Hematopoietic multipotent progenitor cell treated with erythropoietin and hydrocortisone succinate and interleukin-3 and kit ligand, for 8 days (in vitro differentiated cells): ENCODE data around the gene C1orf115.
"Not testable (repeated sequence)": the region's sequence is repeated elsewhere in the genome, so short reads cannot be mapped to it uniquely, and the experiment has no call there.

Source experiments
- DNase-seq: peaks from one replicate; pipeline ENCODE4 v3.0.0-alpha.2; 2015

The C1orf115 gene, protein sequence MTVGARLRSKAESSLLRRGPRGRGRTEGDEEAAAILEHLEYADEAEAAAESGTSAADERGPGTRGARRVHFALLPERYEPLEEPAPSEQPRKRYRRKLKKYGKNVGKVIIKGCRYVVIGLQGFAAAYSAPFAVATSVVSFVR

DNA sequence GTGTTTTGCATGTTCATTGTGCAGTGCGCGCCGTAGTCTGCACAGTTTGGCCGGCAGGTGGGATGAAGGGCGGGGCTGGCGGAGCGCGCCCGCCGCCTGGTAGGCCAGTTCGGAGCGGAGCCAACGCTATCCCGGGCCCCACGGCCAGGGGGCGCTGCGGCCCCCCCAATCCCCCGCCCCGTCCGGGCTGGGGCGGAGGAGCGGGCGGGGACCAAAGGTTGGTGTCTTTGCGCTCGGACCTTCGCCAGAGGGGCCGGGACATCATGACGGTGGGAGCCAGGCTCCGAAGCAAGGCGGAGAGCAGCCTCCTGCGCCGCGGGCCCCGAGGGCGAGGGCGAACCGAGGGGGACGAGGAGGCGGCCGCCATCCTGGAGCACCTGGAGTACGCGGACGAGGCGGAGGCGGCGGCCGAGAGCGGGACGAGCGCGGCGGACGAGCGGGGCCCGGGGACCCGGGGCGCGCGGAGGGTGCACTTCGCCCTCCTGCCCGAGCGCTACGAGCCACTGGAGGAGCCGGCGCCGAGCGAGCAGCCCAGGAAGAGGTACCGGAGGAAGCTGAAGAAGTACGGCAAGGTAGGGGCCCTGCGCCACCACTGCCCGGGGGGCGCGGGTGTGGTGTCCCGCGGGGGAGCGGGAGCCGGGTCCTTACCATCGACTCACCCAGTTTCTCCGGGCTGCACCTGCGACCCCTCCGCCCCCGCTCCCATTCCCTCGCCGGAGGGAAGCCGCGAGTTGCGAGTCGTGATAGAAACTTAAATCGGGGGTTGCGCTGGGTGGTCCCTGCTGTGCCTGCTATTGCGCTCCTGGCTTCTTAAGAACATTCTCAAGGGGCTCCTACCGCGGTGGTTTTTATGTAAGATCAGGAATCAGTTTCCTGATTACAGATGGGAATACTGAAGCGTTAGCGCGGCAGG lies at the start of gene C1orf115:
Gene C1orf115 (plus strand): TSS at position 224 of the 913 bp plus-strand sequence. CDS start 40 bp downstream, at position 264.
- peak; percentile 49 for DNase-seq

DNA sequence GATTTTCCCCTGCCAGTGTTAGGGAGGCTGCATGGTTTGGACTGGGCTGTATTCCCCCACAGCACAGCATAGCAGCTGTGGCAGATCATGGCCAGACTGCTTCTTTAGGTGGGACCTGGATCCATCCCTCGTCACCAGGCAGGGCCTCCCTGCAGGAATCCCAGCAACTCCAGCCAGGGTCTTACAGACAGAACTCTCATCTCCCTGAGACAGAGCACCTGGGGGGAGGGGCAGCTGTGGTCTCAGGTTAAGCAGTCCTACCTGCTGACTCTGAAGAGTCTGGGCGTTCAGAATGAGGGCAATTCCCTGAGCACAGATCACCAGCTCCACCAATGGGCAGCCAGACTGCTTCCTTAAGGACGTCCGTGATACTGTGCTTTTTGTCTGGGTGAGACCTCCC lies 47.9 kb upstream of the C1orf115 start:
- no peak for DNase-seq

DNA sequence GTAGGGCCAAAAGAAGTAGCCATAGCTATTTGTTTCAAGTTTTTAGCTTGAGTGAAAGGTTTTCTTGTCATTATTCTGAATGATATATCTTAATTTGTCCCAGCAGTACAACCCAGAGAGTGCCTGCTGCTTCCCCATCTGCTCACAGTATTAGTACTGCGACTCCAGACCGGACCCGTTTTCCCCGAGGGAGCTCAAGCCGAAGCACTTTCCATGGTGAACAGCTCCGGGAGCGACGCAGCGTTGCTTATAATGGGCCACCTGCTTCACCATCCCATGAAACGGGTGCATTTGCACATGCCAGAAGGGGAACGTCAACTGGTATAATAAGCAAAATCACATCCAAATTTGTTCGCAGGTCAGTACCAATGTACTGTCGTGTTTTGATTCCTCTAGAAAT lies 37.2 kb upstream of the C1orf115 start:
- no peak for DNase-seq

DNA sequence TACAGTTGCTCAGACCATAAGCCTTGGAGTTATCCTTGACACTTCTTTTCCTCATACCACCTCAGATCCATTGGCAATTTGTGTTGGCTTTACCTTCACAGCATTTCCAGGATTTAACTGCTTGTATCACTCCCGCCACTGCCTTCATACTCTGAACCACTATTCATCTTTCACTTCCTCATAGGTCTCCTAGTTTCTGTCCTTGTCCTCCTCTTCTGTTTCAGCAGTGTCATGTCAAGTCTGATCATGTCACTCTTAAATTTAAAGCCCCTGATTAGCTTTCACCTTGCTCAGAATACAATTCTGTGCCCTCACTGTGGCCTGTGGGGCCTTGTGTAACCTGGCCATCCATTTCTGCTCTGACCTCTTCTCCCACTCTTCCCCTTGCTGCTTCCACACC lies 34.7 kb upstream of the C1orf115 start:
- DNase-seq: no peak

DNA sequence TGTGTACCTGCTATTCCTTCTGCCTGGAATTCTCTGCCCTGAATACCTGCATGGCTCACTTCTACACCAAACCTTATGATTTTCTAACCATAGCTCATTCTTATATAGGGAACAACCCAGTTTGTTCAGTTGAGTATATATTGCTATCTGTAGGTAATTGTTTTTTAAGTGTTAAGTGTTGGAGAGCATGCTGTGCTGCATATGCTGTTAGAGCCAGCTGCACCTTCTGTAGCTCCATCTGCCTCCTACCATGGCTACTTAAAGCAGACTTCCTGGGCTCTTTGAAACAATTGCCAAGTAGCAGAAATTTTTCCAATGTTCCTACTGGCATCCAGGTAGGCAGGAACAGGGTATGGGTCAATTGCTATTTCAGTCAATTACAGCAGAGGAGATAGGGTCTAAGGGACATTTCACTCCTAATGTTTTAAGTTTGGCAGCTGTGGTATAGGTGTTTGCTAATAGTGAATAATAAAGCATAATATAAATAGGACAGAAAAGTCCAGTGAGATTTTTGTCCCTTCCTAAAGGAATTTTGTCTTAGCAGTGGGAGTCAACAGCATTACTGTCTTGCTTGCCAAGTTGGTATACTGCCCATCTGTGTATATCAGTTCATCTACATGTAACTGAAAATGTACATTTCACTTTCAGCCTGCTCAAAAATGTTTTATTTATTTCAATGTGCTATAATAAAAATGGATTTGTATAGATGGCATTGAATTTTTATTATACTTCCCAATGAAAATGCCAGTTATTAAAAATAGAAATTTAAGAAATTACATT lies 34.0 kb upstream of the C1orf115 start:
- no peak for DNase-seq

DNA sequence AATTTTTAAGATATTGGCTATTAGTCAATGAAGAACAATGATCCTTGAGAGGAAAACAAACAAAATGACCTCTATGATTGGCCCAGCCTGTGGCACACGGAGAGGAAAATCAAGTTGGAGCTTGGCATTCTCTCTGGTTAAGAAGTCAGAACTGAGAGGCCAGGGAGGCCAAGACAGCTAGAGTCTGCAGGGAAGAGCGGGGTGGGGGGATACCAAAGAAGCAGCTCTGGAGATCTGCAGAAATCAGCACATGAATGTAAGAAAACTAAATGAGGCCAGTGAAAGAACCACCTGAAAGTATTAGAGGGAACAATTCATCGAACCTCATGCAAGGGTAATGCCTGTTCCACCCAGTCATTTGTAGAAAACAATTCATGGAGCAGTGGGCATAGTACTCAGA lies 23.8 kb upstream of the C1orf115 start:
- no peak for DNase-seq

DNA sequence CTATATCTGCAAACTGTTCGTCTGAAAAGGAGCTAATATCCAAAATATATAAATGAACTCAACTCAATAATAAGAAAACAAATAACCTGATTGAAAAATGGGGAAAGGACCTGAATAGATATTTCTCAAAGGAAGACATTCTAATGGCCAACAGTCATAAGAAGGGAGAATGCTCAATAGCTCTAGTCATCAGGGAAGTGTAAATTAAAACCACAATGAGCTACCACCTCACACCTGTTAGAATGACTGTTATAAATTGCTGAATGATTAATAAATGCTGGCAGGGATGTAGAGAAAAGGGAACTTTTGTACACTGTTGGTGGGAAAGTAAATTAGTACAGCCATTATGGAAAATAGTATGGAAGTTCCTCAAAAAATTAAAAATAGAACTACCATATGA lies 21.2 kb upstream of the C1orf115 start:
- no peak for DNase-seq

DNA sequence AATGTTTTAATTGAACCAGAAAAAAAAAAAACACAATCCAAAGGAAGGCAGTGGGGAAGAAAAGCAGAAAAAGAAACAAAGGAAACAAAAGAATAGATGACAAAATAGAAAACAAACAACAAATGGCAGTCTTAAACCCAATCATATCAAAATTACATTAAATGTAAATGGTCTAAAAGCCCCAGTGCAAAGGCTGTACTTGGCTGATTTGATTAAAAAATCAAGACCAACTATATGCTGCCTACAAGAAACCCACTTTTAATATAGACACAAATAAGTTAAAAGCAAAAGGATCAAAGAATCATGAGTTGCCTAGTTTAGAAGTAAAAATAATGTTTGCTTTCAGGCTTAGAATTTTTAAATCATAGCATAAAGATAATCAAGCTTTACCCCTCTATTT lies 19.8 kb upstream of the C1orf115 start:
- DNase-seq: no peak

DNA sequence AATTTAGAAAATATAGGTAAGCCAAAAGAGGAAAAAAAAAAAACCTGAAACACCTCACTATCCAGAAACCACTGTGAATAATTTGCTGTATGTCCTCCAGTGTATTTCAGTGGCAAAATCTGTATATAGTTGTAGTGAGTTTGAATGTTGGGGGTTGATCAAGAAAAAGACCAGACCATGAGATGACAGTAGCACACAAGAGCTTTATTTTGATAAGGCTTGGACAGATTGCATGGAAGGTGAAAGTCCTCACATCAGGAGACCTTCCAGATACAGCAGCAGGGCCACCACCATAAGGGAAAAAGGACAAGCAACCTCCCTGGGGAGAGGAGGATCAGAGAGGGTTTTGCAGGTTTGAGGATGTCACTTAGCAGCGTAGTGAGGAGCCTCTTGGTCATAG lies 16.2 kb upstream of the C1orf115 start:
- no peak for DNase-seq

DNA sequence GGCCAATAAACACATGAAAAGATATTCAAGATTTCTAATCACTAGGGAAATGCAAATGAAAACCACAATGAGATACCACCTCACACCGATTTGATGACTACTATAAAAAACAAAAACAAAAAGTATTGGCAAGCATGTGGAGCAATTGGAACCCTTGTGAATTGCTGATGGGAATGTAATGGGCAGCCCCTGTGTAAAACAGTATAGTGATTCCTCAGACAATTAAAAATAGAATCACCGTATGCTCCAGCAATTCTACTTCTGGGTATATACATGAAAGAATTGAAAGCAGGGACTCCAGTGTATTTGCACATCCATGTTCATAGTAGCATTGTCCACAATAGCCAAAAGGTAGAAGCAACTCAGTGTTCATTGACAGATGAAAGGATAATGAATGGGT lies 12.9 kb upstream of the C1orf115 start:
- DNase-seq: no peak

DNA sequence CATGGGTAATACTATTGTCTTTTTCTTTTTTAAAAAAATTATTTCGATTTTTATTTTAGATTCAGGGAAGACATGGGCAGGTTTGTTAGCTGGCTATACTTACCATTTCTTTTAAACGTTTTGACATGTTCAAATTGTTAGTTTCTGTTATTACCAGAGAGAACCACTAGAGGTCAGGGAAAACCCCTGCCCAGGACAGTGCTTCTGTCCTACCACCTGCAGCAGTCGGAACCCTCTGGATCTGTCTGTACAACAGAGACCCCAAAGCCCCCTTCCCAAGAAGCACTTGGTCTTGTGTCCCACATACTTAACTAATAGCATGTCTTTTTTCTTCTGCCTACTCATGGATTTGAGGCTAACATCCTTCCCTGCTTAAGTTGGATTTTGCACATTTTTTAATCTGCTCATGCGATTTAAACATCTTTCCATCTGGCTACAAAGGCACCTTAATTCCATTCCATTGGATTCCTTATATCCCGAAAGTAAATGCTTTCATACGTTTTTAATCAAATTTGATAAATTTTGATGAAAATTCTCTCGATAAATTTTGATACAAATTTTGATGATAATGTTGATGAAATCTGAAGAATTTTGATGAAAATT lies 10.0 kb upstream of the C1orf115 start:
- peak; percentile 35 for DNase-seq

DNA sequence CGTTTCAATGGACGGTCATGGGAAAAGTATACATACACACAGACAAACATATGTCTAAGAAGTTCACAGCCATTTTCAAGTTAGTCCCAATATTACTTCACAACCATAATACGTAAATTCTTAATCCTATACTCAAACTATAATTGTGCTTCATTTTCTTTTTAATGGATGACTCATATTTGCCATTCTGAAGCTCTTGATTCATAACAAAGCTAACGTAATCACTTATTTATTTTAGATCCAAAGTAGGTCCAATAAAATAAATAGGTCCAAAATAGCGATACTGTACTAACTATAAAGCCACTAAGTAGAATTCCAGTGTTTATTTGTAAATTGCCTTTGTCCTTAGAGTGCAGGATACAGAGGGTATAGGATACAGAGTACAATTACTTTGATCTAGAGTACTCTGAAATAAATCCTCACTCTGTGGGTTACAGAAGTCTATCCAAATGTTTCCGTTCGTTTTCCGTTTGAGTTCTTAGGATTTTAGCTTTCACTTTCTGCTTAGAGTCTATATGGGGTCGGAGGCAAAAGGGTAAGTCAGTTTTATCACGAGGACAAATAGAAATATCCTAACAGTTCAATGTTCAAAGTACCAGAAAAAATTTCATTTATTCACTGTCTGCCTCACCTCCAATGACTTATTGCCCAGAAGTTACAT lies 8.8 kb upstream of the C1orf115 start:
- DNase-seq: no peak

DNA sequence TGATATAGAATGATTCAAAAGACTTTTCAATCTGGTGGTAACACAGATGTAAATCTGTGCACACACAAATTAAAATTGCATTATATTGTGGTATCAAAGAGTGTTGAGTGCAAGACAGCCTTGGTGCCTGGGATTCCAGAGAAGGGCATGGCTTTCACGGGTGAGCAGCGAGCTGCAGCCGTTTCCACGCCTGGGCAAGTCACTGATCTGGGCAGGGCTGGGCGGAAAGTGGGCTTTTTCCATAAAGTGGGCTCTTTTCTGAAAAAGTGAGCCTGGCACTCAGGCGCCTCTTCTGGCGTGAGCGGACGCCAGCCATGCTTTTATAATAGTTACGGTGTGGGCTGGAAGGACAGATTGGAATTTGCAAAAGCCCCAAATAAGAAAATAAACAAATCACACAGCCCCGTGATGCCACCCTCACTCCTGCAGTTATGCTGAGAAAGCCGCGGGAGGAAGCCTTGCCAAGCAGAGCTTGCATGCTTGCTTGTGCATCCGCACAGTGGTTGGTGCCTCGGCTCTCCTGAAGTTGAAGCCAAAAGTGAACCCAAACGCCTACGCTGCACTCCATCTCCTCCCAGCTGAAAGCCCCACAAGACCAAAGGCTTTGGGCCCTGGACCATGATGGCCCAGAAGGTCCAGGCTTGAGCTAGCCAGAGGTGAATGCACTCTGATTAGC lies 7.1 kb upstream of the C1orf115 start:
- no peak for DNase-seq

DNA sequence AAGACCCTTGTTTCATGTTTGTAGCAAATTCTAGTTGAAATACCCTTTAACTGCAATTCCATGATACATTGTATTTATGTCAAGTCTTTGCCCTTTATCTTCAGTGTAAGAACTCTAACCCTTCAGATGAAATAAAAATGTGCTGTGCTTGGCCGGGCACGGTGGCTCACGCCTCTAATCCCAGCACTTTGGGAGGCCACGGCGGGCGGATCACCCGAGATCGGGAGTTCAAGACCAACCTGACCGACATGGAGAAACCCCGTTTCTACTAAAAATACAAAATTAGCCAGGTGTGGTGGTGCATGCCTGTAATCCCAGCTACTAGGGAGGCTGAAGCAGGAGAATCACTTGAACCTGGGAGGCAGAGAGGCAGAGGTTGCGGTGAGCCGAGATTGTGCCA lies 6.4 kb upstream of the C1orf115 start:
- DNase-seq: not testable (repeated sequence)

DNA sequence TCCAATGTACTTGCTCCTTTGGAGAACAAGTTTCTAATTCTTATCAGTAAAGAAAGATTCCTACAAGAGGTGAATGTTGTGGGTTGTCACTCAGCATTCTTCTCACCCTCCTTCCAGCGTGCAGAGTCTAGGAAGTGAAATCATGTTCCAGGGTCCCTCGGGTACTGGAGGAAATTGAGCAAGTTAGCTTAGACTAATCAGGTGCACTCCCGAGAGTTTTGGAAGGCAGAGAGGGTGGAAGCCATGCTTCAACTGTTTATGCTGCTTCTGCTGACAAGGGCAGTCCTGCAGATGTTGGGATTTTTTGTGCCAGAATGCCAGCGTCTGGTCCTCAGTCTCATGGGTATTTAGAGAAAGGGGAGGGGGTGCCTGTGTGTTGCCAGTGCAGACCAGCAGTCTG lies 5.3 kb upstream of the C1orf115 start:
- DNase-seq: no peak

DNA sequence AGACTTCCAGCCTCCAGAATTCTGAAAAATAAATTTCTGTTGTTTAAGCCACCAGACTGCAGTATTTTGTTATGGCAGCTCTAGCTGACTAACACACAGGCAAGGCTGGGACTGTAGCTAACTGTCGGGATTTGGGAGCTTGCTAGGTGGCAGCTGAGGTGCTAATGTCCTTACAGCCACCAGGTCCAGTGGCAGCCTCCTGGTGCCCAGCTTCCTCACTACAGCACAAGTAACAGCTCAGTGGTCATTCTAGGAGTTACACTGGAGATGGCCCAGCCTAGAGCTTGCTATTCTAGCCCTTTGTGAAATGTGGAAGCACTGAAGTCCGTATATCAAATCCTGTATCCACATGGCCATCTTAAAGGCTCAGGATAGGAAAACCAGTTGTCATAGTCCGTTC lies 4.3 kb upstream of the C1orf115 start:
- DNase-seq: no peak

DNA sequence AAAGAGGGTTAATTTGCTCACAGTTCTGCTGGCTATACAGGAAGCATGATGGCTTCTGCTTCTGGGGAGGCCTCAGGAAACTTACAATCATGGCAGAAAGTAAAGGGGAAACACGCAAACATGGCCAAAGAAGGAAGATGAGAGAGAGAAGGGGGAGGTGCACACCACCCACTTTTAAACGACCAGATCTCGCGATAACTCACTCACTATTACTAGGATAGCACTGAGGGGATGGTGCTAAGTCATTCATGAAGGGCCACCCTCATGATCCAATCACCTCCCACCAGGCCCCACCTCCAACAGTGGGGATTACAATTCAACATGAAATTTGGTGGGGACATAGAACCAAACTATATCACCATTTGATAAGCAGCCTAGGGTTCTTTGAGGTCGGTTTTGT lies 2.4 kb upstream of the C1orf115 start:
- DNase-seq: no peak

DNA sequence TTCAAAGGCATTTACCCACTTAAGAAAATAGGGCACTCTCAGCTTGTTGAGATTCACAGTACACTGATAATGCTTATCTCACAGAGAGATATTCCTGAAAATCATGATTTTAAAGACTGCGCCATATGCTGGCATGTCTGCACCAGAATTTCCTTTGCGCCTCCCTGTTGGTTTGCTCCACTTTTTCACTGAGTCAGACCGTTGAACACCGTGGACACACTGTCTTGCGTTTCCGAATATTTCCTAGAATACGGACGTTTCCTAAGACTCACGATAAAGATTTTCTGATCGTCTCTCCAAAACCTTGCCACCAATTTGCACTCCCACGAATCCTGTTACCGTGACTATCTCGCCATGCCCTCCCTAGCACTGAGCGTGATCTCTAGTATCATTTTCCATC lies 497 bp upstream of the C1orf115 start:
- DNase-seq: no peak

DNA sequence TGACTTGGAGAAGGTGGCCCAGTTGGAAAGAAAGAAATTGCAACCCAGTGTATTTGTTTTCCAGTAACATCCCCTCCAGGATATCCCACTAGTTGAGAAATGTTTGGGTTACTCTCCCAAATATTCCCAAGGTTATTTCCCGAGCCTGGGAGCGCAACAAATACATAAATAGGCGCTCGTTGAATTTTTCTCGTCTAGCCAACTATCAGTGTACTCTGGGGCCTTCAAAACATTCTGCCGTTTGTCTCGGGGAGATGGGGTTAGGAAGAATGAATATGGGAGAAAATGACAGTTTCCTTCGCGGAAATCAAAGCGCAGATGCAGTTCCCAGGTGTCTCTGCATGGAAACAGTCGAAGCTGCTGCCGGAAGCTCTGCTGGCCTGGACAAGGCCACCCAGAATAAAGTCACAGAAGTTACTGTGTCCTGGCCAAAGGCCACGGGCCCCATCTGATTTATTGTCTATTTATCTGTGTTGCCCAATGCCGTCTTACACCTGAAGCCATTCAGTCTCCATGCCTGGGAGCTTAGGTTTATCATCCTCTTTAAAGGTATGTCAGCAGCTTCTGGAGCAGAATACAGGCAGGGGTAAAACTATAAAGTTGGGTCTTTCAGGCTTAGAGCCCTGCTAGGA lies 1.0 kb downstream of the C1orf115 start:
- DNase-seq: no peak

DNA sequence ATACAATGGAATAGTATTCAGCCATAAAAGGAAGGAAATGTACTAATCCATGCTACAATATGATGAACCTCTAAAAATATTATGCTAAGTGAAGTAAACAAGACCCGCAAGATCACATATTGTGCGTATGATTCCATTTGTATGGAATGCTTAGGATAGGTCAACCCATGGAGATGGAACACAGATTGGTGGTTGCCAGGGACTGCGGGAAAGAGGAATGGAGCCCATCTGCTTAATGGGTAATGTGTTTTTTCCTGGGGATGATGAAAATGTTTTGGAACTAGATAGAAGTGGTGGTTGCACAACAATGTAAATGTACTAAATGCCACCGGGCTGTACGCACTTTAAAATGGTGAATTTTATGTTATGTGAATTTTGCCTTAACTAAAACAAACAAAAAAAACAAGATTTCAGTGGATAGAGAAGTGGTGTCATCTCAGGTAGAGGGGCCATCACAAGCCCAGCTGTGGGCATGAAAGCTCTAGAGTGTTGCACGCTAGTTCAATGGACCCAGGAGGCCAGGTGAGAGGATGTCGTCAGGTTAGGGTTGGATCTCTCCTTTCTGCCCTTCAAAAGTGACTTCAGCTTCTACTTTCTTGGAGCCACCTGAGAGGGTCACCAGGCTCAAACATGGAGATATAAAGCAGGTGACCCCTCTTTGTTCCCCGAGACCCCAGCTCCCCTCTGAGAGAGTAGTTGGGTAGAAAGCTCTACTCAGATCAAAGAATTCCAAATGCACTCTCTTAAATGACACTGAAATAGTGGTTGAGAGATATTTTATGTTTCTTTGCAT lies 2.5 kb downstream of the C1orf115 start:
- DNase-seq: no peak

DNA sequence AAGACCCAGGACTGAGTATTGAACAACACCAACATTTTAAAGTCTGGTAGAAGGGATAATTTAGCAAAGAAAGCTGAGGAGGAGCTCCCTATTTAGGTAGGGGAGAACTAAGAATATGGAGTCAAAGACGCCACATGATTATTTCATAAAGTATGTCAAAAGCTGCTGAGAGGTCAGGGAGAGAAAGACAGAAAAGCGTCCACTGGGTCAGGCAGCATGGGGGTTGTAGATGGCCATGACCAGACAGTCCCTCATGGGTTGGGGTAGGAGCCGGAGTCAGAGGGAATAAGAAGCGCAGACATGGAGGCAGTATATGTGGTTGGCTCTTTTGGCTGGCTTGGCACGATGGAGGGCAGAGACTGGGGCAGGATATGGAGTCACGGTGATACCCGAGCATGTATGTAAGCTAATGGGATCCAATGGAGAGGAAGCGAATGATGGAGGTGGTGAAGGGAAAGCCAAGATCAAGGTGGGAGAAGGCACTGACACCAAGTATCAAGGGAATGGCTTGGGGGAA lies 4.8 kb downstream of the C1orf115 start:
- no peak for DNase-seq
